Ascending aorta (tissue), 2 donors: Measurements from ENCODE around the gene BABAM2. TPM values are rescaled to one million over a fixed set of nuclear protein-coding genes. Genes with fewer than 3 reads are reported as not detected.

Source experiments
- DNase-seq, 2 donors: peaks; one replicate each; pipeline ENCODE4 v3.0.0-alpha.2; 2019; ENCODE audit warnings: low spot score in 2 of 2
- H3K27ac ChIP-seq, 2 donors: fragments of 200-600 bp; sonication (generic); one replicate each; pipeline ENCODE4 v1.5.1; 2016 to 2017; ENCODE audit warnings: mild to moderate bottlenecking in 1 of 2
- H3K27me3 ChIP-seq: fragments of 200-600 bp; sonication (generic); one replicate; pipeline ENCODE4 v1.5.1; 2017
- H3K36me3 ChIP-seq, 2 donors: fragments of 200-600 bp; sonication (generic); one replicate each; pipeline ENCODE4 v1.5.1; 2016
- H3K4me1 ChIP-seq, 2 donors: fragments of 200-600 bp; sonication (generic); one replicate each; pipeline ENCODE4 v1.5.1; 2016 to 2017; ENCODE audit warnings: mild to moderate bottlenecking in 1 of 2
- H3K4me3 ChIP-seq, 2 donors: fragments of 200-600 bp; sonication (generic); one replicate each; pipeline ENCODE4 v1.5.1; 2016 to 2017; ENCODE audit warnings: mild to moderate bottlenecking in 1 of 2
- H3K9me3 ChIP-seq, 2 donors: fragments of 200-600 bp; sonication (generic); one replicate each; pipeline ENCODE4 v1.5.1; 2016
- CTCF ChIP-seq, 3 experiments: fragments of 200-600 bp in 2 of 3; fragments of 450-650 bp in 1 of 3; sonication (generic) in 2 of 3; IDR thresholded peaks; one replicate each; pipeline ENCODE4 v1.5.1; 2016 to 2019; ENCODE audit warnings: antibody characterized with exemption in 3 of 3, mild to moderate bottlenecking in 1 of 3, moderate library complexity in 1 of 3
- intact Hi-C: fragments of 100-400 bp; cut with DNase I; formaldehyde crosslinking; loops from one replicate; pipeline ENCODE4 v1.15.1; 2023
- total RNA-seq: library from RNA; depleted of rRNA; stranded (reverse); fragments of >200 nt; gene quantifications from one replicate; pipeline ENCODE4 v1.1.0, GENCODE V29; 2016

Gene BABAM2
- total RNA-seq, 1 donor from 2014 or later: 19.6 TPM

DNA sequence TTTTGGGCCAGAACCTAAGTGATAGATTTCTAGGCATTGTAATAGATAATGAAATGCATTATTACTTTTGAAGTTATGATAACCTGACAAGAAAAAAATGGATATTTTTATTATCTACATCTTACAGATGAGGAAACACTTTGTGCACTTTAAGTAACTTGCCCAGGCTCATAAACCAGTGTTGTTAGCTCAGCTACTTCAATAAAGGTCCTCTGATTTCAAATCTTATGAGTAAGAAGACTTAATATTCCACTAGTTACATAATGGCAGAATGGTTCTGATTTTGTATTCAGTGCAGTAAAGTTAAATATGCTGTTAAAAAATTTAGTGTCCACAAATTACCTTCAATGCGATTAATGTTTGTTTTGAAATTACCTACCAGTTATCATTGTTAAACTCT is 199.0 kb downstream of the BABAM2 start:
- Histone ChIP-seq H3K36me3 (no peaks in the 10 kb centered on the region), H3K4me1 (no peaks in the 10 kb centered on the region), H3K27ac (no peak overlapping the region), H3K4me3 (no peak overlapping the region), H3K27me3 (no peaks in the 10 kb centered on the region), H3K9me3 (no peaks in the 10 kb centered on the region)
- no peak for DNase-seq
- intact Hi-C loops: no loop called here
- TF ChIP-seq CTCF (IDR thresholded peaks at IDR 0.05): no peak

DNA sequence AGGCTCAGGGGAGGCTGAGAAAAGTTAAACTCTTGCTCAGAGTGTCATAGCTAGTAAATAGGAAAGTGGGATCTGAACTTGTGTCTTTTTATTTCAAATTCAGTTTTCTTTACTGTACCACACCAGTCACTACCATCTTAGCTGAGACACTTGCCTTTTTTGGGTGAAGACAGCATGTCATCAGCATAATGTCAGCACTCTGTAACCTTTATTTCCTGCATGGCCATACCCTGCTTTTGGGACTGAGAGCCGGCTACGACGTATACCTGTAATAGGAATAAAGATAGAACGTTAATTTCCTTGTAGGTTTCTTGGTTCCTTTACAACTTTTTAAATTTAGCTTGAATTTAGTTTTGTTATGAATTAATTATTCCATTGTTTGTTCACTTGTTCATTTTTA is 202.8 kb downstream of the BABAM2 start:
- Histone ChIP-seq H3K36me3 (no peaks in the 10 kb centered on the region), H3K4me1 (peaks cover 0 to 7% of the 10 kb centered on the region in 2 donors), H3K27ac (no peak overlapping the region), H3K27me3 (no peaks in the 10 kb centered on the region), H3K9me3 (no peaks in the 10 kb centered on the region), H3K4me3 (no peak overlapping the region)
- no peak for TF ChIP-seq CTCF (IDR thresholded peaks at IDR 0.05)
- intact Hi-C loops: no loop called here
- no peak for DNase-seq

DNA sequence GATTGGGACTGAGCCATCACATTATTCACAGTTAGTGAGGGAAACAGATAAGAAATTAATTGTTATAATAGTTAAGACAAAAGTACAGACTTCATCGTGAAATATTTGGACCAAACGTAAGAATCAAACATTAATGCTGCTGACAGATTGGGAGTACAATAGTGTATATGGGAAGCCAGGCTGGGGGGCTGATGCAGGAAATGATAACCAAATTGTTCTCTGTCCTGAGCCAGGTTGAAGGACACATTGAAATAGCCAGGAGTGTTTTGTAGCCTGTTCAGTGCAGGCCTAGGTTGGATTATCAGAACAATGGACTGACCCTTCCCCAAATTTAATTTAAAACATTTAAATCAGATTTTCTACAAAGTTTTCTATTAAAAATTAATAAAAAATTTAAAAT is 203.2 kb downstream of the BABAM2 start:
- no peaks in the 10 kb centered on the region for H3K27me3 ChIP-seq
- no peaks in the 10 kb centered on the region for H3K9me3 ChIP-seq
- no peak overlapping the region for H3K27ac ChIP-seq
- H3K36me3 ChIP-seq: no peaks in the 10 kb centered on the region
- peaks cover 0 to 7% of the 10 kb centered on the region in 2 donors for H3K4me1 ChIP-seq
- intact Hi-C loops: no loop called here
- no peak overlapping the region for H3K4me3 ChIP-seq
- no peak for TF ChIP-seq CTCF (IDR thresholded peaks at IDR 0.05)
- no peak for DNase-seq

DNA sequence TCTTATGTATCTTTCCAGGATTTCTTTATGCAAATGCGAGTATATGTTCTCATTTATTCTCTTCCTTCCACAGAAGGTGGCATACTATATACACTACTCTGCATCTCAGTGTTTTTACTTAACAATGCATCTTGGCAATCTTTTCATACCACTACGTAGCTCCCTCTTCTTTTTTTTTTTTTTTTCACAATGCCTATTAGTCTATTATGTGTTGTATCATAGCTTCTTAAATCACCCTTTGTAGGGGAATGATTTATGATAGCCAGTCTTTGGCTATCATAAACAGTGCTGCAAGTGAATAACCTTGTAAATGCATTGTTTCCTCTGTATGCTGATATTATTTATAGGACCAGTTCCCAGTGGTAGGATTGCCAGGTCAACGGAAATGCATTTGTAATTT is 204.2 kb downstream of the BABAM2 start:
- Histone ChIP-seq H3K9me3 (no peaks in the 10 kb centered on the region), H3K36me3 (no peaks in the 10 kb centered on the region), H3K4me1 (peaks cover 0 to 14% of the 10 kb centered on the region in 2 donors), H3K27me3 (no peaks in the 10 kb centered on the region), H3K27ac (no peak overlapping the region), H3K4me3 (no peak overlapping the region)
- no peak for TF ChIP-seq CTCF (IDR thresholded peaks at IDR 0.05)
- intact Hi-C loops: no loop called here
- no peak for DNase-seq

DNA sequence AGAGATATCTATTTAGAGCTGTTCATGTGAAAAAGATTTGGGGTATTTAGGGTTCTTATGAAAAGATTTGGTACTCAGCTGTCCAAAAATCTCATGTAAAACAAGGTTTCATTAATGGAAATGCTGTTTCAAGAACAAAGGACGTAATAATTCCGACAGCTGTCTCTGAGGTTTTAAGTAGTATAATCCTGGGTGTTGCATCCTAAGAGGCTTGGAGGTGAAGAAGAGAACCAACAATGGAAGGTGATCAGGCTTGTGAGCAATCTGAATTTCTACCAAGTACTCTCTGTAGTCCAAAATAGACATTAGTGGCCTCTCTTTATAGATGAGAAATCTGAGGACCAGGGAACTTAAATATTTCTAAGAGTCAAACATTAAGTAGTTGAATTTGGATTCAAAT is 205.1 kb downstream of the BABAM2 start:
- TF ChIP-seq CTCF (IDR thresholded peaks at IDR 0.05): no peak
- H3K4me3 ChIP-seq: no peak overlapping the region
- H3K9me3 ChIP-seq: no peaks in the 10 kb centered on the region
- H3K27me3 ChIP-seq: no peaks in the 10 kb centered on the region
- H3K36me3 ChIP-seq: no peaks in the 10 kb centered on the region
- intact Hi-C loops: no loop called here
- no peak overlapping the region for H3K27ac ChIP-seq
- DNase-seq: no peak
- H3K4me1 ChIP-seq: peaks cover 0 to 14% of the 10 kb centered on the region in 2 donors

DNA sequence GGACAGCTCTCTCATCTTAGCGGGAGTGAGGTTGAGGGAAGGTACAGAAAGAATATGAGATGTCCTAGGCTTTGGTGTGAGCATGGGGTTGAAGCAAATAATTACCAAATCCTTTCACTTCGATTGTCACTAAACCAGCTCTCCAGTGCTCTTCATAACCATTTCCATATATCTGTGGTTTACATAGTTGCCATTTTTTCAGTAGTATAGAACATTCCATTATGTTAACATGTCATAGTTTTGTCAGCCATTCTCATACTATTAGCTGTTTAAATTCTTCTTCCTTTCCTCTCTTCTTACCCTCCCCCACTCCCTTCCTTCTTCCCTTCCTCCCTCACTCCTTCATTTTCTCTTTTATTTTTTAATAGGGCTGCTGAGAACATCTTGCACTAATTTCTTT is 205.9 kb downstream of the BABAM2 start:
- peaks cover 0 to 20% of the 10 kb centered on the region in 2 donors for H3K4me1 ChIP-seq
- H3K36me3 ChIP-seq: no peaks in the 10 kb centered on the region
- no peak for DNase-seq
- intact Hi-C loops: no loop called here
- no peak for TF ChIP-seq CTCF (IDR thresholded peaks at IDR 0.05)
- no peak overlapping the region for H3K27ac ChIP-seq
- H3K4me3 ChIP-seq: no peak overlapping the region
- no peaks in the 10 kb centered on the region for H3K9me3 ChIP-seq
- H3K27me3 ChIP-seq: no peaks in the 10 kb centered on the region
